Neural progenitor cell (in vitro differentiated cells): ENCODE data around the gene EXD3. TPM values are rescaled to one million over a fixed set of nuclear protein-coding genes. Genes with fewer than 3 reads are reported as not detected.

Experiments
- DNase-seq: peaks from one replicate; pipeline ENCODE4 v3.0.0-alpha.2; 2016; ENCODE audit warnings: low spot score
- H2AFZ ChIP-seq: fragments of 200-600 bp; sonication (generic); replicated peaks from 2 replicates; pipeline ENCODE4 v1.6.1; 2016; ENCODE audit warnings: antibody characterized with exemption
- H3F3A ChIP-seq: fragments of 200-600 bp; sonication (generic); 2 replicates; pipeline ENCODE4 v1.6.1; 2016; ENCODE audit warnings: antibody characterized with exemption, low read depth
- H3K27ac ChIP-seq: fragments of 200-600 bp; sonication (generic); 2 replicates; pipeline ENCODE4 v1.5.1; 2016; ENCODE audit warnings: mild to moderate bottlenecking
- H3K27me3 ChIP-seq: fragments of 200-600 bp; sonication (generic); 2 replicates; pipeline ENCODE4 v1.6.1; 2016; ENCODE audit warnings: mild to moderate bottlenecking, moderate library complexity
- H3K36me3 ChIP-seq: fragments of 200-600 bp; sonication (generic); 2 replicates; pipeline ENCODE4 v1.5.1; 2016
- H3K4me1 ChIP-seq: fragments of 200-600 bp; sonication (generic); 2 replicates; pipeline ENCODE4 v1.6.1; 2016; ENCODE audit warnings: mixed run types
- H3K4me2 ChIP-seq: fragments of 200-600 bp; sonication (generic); 2 replicates; pipeline ENCODE4 v1.6.1; 2016
- H3K4me3 ChIP-seq: fragments of 200-600 bp; sonication (generic); 2 replicates; pipeline ENCODE4 v1.5.1; 2016
- H3K79me2 ChIP-seq: fragments of 200-600 bp; sonication (generic); 2 replicates; pipeline ENCODE4 v1.6.1; 2016; ENCODE audit warnings: low read depth
- H3K9ac ChIP-seq: fragments of 200-600 bp; sonication (generic); 2 replicates; pipeline ENCODE4 v1.6.1; 2016
- H3K9me3 ChIP-seq: fragments of 200-600 bp; sonication (generic); 2 replicates; pipeline ENCODE4 v1.5.1; 2016; ENCODE audit warnings: low read depth
- H4K20me1 ChIP-seq: fragments of 200-600 bp; sonication (generic); 2 replicates; pipeline ENCODE4 v1.6.1; 2016; ENCODE audit warnings: low read depth
- H3K27ac Mint-ChIP-seq: 3 replicates; pipeline ENCODE4 v1.8.0; 2021; ENCODE audit warnings: mixed read lengths
- H3K27me3 Mint-ChIP-seq: 2 replicates; pipeline ENCODE4 v1.8.0; 2022; ENCODE audit warnings: low read depth, mild to moderate bottlenecking, inconsistent platforms, moderate library complexity, mixed read lengths; ENCODE audit not compliant: insufficient read depth
- H3K36me3 Mint-ChIP-seq: 3 replicates; pipeline ENCODE4 v1.8.0; 2021; ENCODE audit warnings: mixed read lengths
- H3K4me1 Mint-ChIP-seq: 3 replicates; pipeline ENCODE4 v1.8.0; 2021; ENCODE audit warnings: mixed read lengths
- H3K4me3 Mint-ChIP-seq: 3 replicates; pipeline ENCODE4 v1.8.0; 2021; ENCODE audit warnings: mild to moderate bottlenecking, moderate library complexity, mixed read lengths
- H3K9me3 Mint-ChIP-seq: 3 replicates; pipeline ENCODE4 v1.8.0; 2020; ENCODE audit warnings: mixed read lengths
- CTCF ChIP-seq: fragments of 200-600 bp; sonication (generic); IDR thresholded peaks from 2 replicates; pipeline ENCODE4 v1.5.1; 2017; ENCODE audit warnings: antibody characterized with exemption, mild to moderate bottlenecking
- EZH2 ChIP-seq: fragments of 200-600 bp; sonication (generic); IDR thresholded peaks from 2 replicates; pipeline ENCODE4 v1.6.1; 2017; ENCODE audit warnings: antibody characterized with exemption, mild to moderate bottlenecking, moderate library complexity
- EZH2phosphoT487 ChIP-seq: fragments of 200-600 bp; sonication (generic); IDR thresholded peaks from 2 replicates; pipeline ENCODE4 v1.6.1; 2017; ENCODE audit warnings: antibody characterized with exemption
- total RNA-seq: library from RNA; depleted of rRNA; stranded (reverse); fragments of >200 nt; gene quantifications from 2 replicates; pipeline ENCODE4 v1.2.3, GENCODE V29; 2015; ENCODE audit warnings: low replicate concordance

Gene EXD3
- total RNA-seq, 1 donor from 2014 or later = 4.7 TPM

DNA sequence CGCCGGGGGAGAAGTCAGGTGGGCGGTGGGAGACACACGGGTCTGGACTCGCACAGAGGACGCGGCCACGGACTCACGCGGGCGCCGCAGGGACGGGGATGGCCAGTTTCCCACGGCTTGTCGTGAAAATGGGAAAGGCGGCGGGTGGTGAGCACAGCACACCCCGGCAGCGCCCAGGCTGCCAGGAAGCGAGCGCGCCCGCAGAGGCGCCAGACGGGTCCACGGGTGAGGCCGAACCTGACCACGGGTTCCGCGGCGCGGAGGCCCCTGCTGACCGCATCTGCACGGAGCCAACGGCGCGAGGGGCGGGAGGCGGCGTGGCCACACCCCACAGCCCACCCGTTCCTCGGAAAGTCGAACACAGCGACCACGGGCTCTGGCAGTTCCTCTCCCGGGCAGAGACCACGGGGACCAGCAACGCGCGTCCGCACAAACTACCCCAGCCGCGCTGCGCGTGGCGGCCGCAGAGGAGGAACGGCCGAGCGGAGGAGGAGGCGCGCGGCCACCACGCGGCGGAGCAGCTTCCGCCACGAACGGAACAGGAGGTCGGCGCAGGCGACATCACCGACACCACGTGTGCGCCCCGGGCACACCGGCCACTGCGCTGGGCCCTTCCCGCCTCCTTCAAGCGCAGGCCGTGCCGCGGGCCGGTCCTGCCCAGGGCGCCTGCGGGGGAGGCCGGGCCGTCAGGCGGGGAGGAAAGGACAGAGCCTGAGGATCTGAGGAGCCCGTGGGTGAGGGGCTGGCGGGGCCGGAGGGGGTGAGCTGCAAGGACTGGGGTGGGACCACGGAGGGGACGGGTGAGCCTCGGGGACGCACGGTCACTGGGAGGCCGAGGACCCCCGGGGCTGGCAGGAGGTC, 5.6 kb downstream of the EXD3 start:
- Histone ChIP-seq H3F3A (peaks cover 3% of the 10 kb centered on the region), H3K4me3 (no peak overlapping the region), H3K27ac (no peak overlapping the region), H4K20me1 (peaks cover 6% of the 10 kb centered on the region), H3K36me3 (no peaks in the 10 kb centered on the region), H2AFZ (no peak overlapping the region), H3K9ac (no peak overlapping the region), H3K4me2 (no peak overlapping the region), H3K27me3 (peaks cover 4% of the 10 kb centered on the region), H3K9me3 (no peaks in the 10 kb centered on the region), H3K4me1 (peaks cover 5% of the 10 kb centered on the region), H3K79me2 (peaks cover 39% of the 10 kb centered on the region)
- Mint-ChIP-seq H3K27me3 (no peaks in the 10 kb centered on the region), H3K36me3 (no peaks in the 10 kb centered on the region), H3K27ac (no peak overlapping the region), H3K4me1 (peaks cover 9% of the 10 kb centered on the region), H3K9me3 (peaks cover 3% of the 10 kb centered on the region), H3K4me3 (no peak overlapping the region)
- TF ChIP-seq EZH2 = no peak
- TF ChIP-seq EZH2phosphoT487 = no peak
- no peak for TF ChIP-seq CTCF
- DNase-seq = no peak

DNA sequence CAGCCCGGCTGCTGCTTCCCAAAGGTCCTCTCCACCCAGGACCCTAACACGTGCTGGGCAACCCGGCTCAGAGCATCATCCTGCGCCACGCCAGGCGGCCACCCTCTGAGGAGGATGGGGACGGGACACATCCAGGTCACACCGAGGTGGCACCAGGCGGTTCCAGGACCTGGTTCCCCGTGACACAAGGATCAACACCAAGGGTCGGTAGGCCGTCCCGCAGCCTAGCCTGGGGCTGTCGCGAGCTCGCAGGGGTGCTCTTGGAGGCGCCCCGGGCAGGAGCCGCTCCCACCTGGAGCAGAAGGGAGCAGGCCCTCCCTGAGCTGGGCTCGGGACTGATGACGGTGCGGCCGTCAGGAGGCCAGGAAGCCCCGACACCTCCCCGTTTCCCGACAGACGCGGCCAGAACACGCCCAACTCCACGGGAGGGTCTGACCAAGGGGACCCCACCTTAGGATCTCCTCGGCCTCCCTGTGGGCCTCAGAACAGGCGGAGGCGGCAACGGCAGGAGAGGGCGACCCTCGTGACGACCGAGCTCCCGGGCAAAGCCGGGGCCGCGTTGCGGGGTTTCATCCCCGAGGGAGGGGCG, 6.3 kb downstream of the EXD3 start:
- Histone ChIP-seq H3K4me3 (no peak overlapping the region), H3K27ac (no peak overlapping the region), H3K9ac (no peak overlapping the region), H3K4me1 (peaks cover 6% of the 10 kb centered on the region), H3K27me3 (no peaks in the 10 kb centered on the region), H3K36me3 (no peaks in the 10 kb centered on the region), H3F3A (peaks cover 2% of the 10 kb centered on the region), H3K4me2 (no peak overlapping the region), H3K79me2 (peaks cover 32% of the 10 kb centered on the region), H2AFZ (no peak overlapping the region), H3K9me3 (no peaks in the 10 kb centered on the region), H4K20me1 (peaks cover 2% of the 10 kb centered on the region)
- Mint-ChIP-seq H3K27ac (no peak overlapping the region), H3K27me3 (no peaks in the 10 kb centered on the region), H3K9me3 (no peaks in the 10 kb centered on the region), H3K36me3 (no peaks in the 10 kb centered on the region), H3K4me1 (peaks cover 2% of the 10 kb centered on the region), H3K4me3 (no peak overlapping the region)
- TF ChIP-seq EZH2 = no peak
- DNase-seq = no peak

DNA sequence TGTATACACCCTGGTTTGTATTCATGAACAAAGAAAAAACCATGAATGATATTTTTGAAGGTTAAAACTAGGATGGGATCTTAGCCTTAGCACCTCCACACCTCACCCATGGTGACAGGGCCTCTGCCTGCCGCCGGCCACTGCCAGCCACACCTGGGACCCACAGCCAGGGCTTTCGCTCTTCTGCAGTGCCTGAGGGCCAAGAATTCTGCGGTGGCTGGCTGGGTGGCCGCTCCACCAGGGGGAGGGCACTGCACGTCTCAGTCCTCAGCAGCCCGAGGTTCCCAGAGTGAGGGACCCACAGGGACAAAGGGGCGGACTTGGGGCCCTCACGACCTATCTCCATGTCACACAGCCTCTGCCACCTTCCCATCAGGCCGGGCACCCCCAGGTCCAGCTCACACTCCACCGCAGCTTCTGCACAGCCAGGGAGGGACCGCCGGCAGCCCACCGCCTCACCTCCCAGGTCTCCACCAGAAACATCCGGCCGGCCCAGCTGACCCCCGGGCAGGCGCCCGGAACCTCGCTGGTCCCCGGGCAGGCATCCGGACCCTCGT, 6.9 kb downstream of the EXD3 start:
- no peaks in the 10 kb centered on the region for H3F3A ChIP-seq

More for the DNA sequence above, 6.9 kb downstream of the EXD3 start:
- no peak overlapping the region for H3K4me3 Mint-ChIP-seq
- no peaks in the 10 kb centered on the region for H3K36me3 ChIP-seq
- no peaks in the 10 kb centered on the region for H4K20me1 ChIP-seq
- H3K9me3 ChIP-seq = no peaks in the 10 kb centered on the region
- H3K4me3 ChIP-seq = no peak overlapping the region
- TF ChIP-seq EZH2phosphoT487 = no peak
- no peak for TF ChIP-seq CTCF
- TF ChIP-seq EZH2 = no peak
- no peaks in the 10 kb centered on the region for H3K36me3 Mint-ChIP-seq
- H3K27ac Mint-ChIP-seq = no peak overlapping the region
- peaks cover 26% of the 10 kb centered on the region for H3K79me2 ChIP-seq
- peaks cover 6% of the 10 kb centered on the region for H3K4me1 ChIP-seq
- no peaks in the 10 kb centered on the region for H3K27me3 ChIP-seq
- peaks cover 2% of the 10 kb centered on the region for H3K4me1 Mint-ChIP-seq
- H3K4me2 ChIP-seq = no peak overlapping the region
- no peak overlapping the region for H2AFZ ChIP-seq
- no peaks in the 10 kb centered on the region for H3K9me3 Mint-ChIP-seq
- no peak overlapping the region for H3K27ac ChIP-seq
- H3K9ac ChIP-seq = no peak overlapping the region
- H3K27me3 Mint-ChIP-seq = no peaks in the 10 kb centered on the region
- no peak for DNase-seq
